DND-41 (cell line): ENCODE measurements around the gene TSNAXIP1.

Source experiments
- CTCF ChIP-seq: IDR thresholded peaks from 2 replicates; pipeline ENCODE4 v1.5.1; 2012; ENCODE audit warnings: borderline replicate concordance, low read length, moderate library complexity, mild to moderate bottlenecking; ENCODE audit not compliant: poor library complexity, severe bottlenecking; ENCODE audit errors: extremely low read depth
- EZH2 ChIP-seq: IDR thresholded peaks from 3 replicates; pipeline ENCODE4 v1.6.1; 2012; ENCODE audit warnings: borderline replicate concordance, low read depth, mild to moderate bottlenecking, moderate library complexity, low read length, inconsistent platforms; ENCODE audit not compliant: severe bottlenecking

- TF ChIP-seq CTCF (no peak), EZH2 (no peak)
These were observed 816 bp upstream of the TSNAXIP1 start for GRCh38 chr16:67805718-67806427.
